IMR-90 (cell line): ENCODE results near the gene TRIM24. TPM values are rescaled to one million over a fixed set of nuclear protein-coding genes. Genes with fewer than 3 reads are reported as not detected.

Source experiments
- ATAC-seq: fragments of 200-7000 bp; cut with Tn5 transposase; 2 replicates; pipeline ENCODE4 v1.9.1; 2020; ENCODE audit warnings: low read depth, mild to moderate bottlenecking, moderate library complexity
- BruUV-seq: library from RNA; stranded (reverse); fragments of 400-500 nt; replicated peaks from 2 replicates; lab custom pipeline; 2021; lab: Mats Ljungman, UMichigan
- CTCF ChIA-PET: fragments of 300-600 bp; formaldehyde crosslinking; extraction: SDS; loops from one replicate; lab custom pipeline; 2021; ENCODE audit warnings: antibody characterized with exemption; lab: Yijun Ruan, JAX
- POLR2A ChIA-PET: fragments of 300-600 bp; sonication (Branson Sonifier 250); formaldehyde crosslinking; loops from one replicate; lab custom pipeline; 2022; ENCODE audit warnings: antibody characterized with exemption; ENCODE audit not compliant: unreplicated experiment; lab: Charles Lee
- DNase-seq: peaks from one replicate; pipeline ENCODE4 v3.0.0; 2013
- H2AFZ ChIP-seq: replicated peaks from 2 replicates; pipeline ENCODE3; 2013; ENCODE audit warnings: low read length, mild to moderate bottlenecking; ENCODE audit not compliant: poor library complexity
- H2AK5ac ChIP-seq: 2 replicates; pipeline ENCODE4 v1.6.1; 2013; ENCODE audit warnings: low read depth, low read length, inconsistent platforms
- H2AK9ac ChIP-seq: replicated peaks from 2 replicates; pipeline ENCODE3; 2013; ENCODE audit warnings: mild to moderate bottlenecking, low read depth, low read length, moderate library complexity; ENCODE audit not compliant: poor library complexity
- H2BK120ac ChIP-seq: 2 replicates; pipeline ENCODE4 v1.6.1; 2013; ENCODE audit warnings: low read depth, low read length, inconsistent platforms
- H2BK15ac ChIP-seq: 3 replicates; pipeline ENCODE4 v1.6.1; 2013; ENCODE audit warnings: low read depth, low read length, inconsistent platforms
- H2BK20ac ChIP-seq: 2 replicates; pipeline ENCODE4 v1.6.1; 2013; ENCODE audit warnings: low read depth, mild to moderate bottlenecking, inconsistent platforms, low read length, moderate library complexity
- H2BK5ac ChIP-seq: 2 replicates; pipeline ENCODE4 v1.6.1; 2013; ENCODE audit warnings: mild to moderate bottlenecking, low read depth, low read length, inconsistent platforms; ENCODE audit not compliant: poor library complexity, severe bottlenecking
- H3K14ac ChIP-seq: replicated peaks from 2 replicates; pipeline ENCODE4 v1.6.1; 2013; ENCODE audit warnings: low read depth, low read length, inconsistent platforms
- H3K18ac ChIP-seq: 2 replicates; pipeline ENCODE4 v1.6.1; 2013; ENCODE audit warnings: low read depth, low read length, control low read depth
- H3K23ac ChIP-seq: 2 replicates; pipeline ENCODE4 v1.6.1; 2013; ENCODE audit warnings: low read depth, low read length, inconsistent platforms
- H3K27ac ChIP-seq: 2 replicates; pipeline ENCODE4 v1.5.1; 2013; ENCODE audit warnings: mild to moderate bottlenecking, control low read depth, low read length; ENCODE audit not compliant: insufficient read depth
- H3K27me3 ChIP-seq: 2 replicates; pipeline ENCODE4 v1.6.1; 2013; ENCODE audit warnings: low read length; ENCODE audit not compliant: control insufficient read depth, insufficient read depth
- H3K36me3 ChIP-seq: 2 replicates; pipeline ENCODE4 v1.6.1; 2013; ENCODE audit warnings: low read length, mixed read lengths; ENCODE audit not compliant: control insufficient read depth, insufficient read depth
- H3K4ac ChIP-seq: 2 replicates; pipeline ENCODE4 v1.6.1; 2013; ENCODE audit warnings: low read depth, low read length, inconsistent platforms
- H3K4me1 ChIP-seq: 2 replicates; pipeline ENCODE4 v1.6.1; 2013; ENCODE audit warnings: low read length, mixed read lengths; ENCODE audit not compliant: control insufficient read depth, insufficient read depth
- H3K4me2 ChIP-seq: 2 replicates; pipeline ENCODE4 v1.6.1; 2013; ENCODE audit warnings: low read depth, mild to moderate bottlenecking, control low read depth, low read length, moderate library complexity
- H3K4me3 ChIP-seq: 2 replicates; pipeline ENCODE4 v1.5.1; 2013; ENCODE audit warnings: low read depth, mild to moderate bottlenecking, control low read depth, low read length, moderate library complexity; ENCODE audit not compliant: insufficient read depth
- H3K56ac ChIP-seq: 2 replicates; pipeline ENCODE4 v1.6.1; 2013; ENCODE audit warnings: low read length, inconsistent platforms; ENCODE audit not compliant: insufficient read depth; ENCODE audit errors: extremely low read depth
- H3K79me1 ChIP-seq, 2 experiments: 2 replicates each; pipeline ENCODE4 v1.6.1; 2013; ENCODE audit warnings: low read length in 2 of 2, inconsistent platforms in 1 of 2, low read depth in 1 of 2
- H3K9ac ChIP-seq: 2 replicates; pipeline ENCODE4 v1.6.1; 2013; ENCODE audit warnings: low read depth, low read length, control low read depth
- H3K9me1 ChIP-seq: 2 replicates; pipeline ENCODE4 v1.6.1; 2013; ENCODE audit warnings: low read length, inconsistent platforms; ENCODE audit not compliant: insufficient read depth
- H3K9me3 ChIP-seq: 2 replicates; pipeline ENCODE4 v1.6.1; 2013; ENCODE audit warnings: low read length; ENCODE audit not compliant: control insufficient read depth, insufficient read depth
- H4K20me1 ChIP-seq: 2 replicates; pipeline ENCODE4 v1.6.1; 2013; ENCODE audit warnings: low read length, inconsistent platforms; ENCODE audit not compliant: insufficient read depth
- H4K5ac ChIP-seq: 2 replicates; pipeline ENCODE4 v1.6.1; 2013; ENCODE audit warnings: mild to moderate bottlenecking, low read depth, low read length, control low read depth
- H4K8ac ChIP-seq, 2 experiments: 2 replicates each; pipeline ENCODE4 v1.6.1; 2013; ENCODE audit warnings: low read depth in 2 of 2, low read length in 2 of 2, control low read depth in 1 of 2, inconsistent platforms in 1 of 2
- H4K91ac ChIP-seq: 2 replicates; pipeline ENCODE4 v1.6.1; 2013; ENCODE audit warnings: low read depth, low read length, inconsistent platforms; ENCODE audit not compliant: insufficient read depth
- CHD1 ChIP-seq: IDR thresholded peaks from 2 replicates; pipeline ENCODE4 v1.6.1; 2012; ENCODE audit warnings: low read depth, low read length, improper control_type of control experiment
- CTCF ChIP-seq: conservative IDR thresholded peaks from 2 replicates; pipeline ENCODE4 v1.5.1; 2012; ENCODE audit warnings: mild to moderate bottlenecking, low read depth, low read length, improper control_type of control experiment
- FOS ChIP-seq: fragments of 150-350 bp; IDR thresholded peaks from 2 replicates; pipeline ENCODE4 v1.6.1; 2016; ENCODE audit warnings: low read depth, low read length
- MXI1 ChIP-seq: IDR thresholded peaks from 2 replicates; pipeline ENCODE4 v1.6.1; 2012; ENCODE audit warnings: low read depth, mild to moderate bottlenecking, low read length, moderate library complexity, borderline replicate concordance
- NFE2L2 ChIP-seq: fragments of 150-350 bp; IDR thresholded peaks from 2 replicates; pipeline ENCODE4 v1.6.1; 2016; ENCODE audit warnings: low read depth, mild to moderate bottlenecking, low read length
- RAD21 ChIP-seq: IDR thresholded peaks from 2 replicates; pipeline ENCODE4 v1.6.1; 2012; ENCODE audit warnings: low read length, improper control_type of control experiment
- RCOR1 ChIP-seq: IDR thresholded peaks from 2 replicates; pipeline ENCODE4 v1.6.1; 2012; ENCODE audit warnings: mild to moderate bottlenecking, low read length, improper control_type of control experiment; ENCODE audit not compliant: insufficient replicate concordance
- RFX5 ChIP-seq: IDR thresholded peaks from 2 replicates; pipeline ENCODE4 v1.8.0; 2012; ENCODE audit warnings: low read depth, mild to moderate bottlenecking, low read length, moderate library complexity
- SMC3 ChIP-seq: fragments of 150-350 bp; IDR thresholded peaks from 2 replicates; pipeline ENCODE4 v1.6.1; 2016; ENCODE audit warnings: low read depth, mild to moderate bottlenecking, antibody characterized with exemption, low read length, moderate library complexity
- USF2 ChIP-seq: fragments of 150-350 bp; IDR thresholded peaks from 2 replicates; pipeline ENCODE4 v1.6.1; 2017; ENCODE audit warnings: mild to moderate bottlenecking, antibody characterized with exemption, low read length, low read depth
- WGBS, 2 experiments: methylation state at CpG; one replicate each; pipeline versions ENCODE4 v1.1.5 to v1.1.7; 2013; ENCODE audit warnings: missing lambda C conversion rate in 2 of 2; ENCODE audit not compliant: insufficient read length in 1 of 2; ENCODE audit errors: extremely low coverage in 2 of 2; 5-methylcytosine and 5-hydroxymethylcytosine counted together
- dilution Hi-C: fragments of 300-500 bp; cut with HindIII; formaldehyde crosslinking; loops from one replicate; pipeline ENCODE4 v1.14.3; 2018; ENCODE audit warnings: low sequenced_read_pairs; ENCODE audit not compliant: unreplicated experiment
- in situ Hi-C: fragments of 300-500 bp; cut with MboI; formaldehyde crosslinking; loops from 3 replicates; pipeline ENCODE4 v1.14.3; 2019; ENCODE audit warnings: low sequenced_read_pairs, inconsistent platforms, mixed read lengths
- intact Hi-C: fragments of 100-400 bp; cut with micrococcal nuclease; formaldehyde crosslinking; loops from 2 replicates; pipeline ENCODE4 v1.10.0; 2022
- polyA plus RNA-seq, 3 experiments: library from polyadenylated mRNA; depleted of rRNA; stranded (reverse); fragments of >200 nt; gene quantifications; 2 replicates each; pipeline ENCODE4 v1.2.3, GENCODE V29; 2012; ENCODE audit warnings: low replicate concordance in 1 of 3
- total RNA-seq: library from RNA; depleted of rRNA; stranded (reverse); fragments of >200 nt; gene quantifications from 2 replicates; pipeline ENCODE4 v1.2.3, GENCODE V29; 2012

Gene TRIM24
- total and polyA plus RNA-seq, 2 of the 4 experiments (the other 2 are of a cell fraction), result 4.1 to 5.7 TPM

- CTCF ChIA-PET, result no interaction called here
- in situ Hi-C loops, result no loop called here
- TF ChIP-seq RFX5, result no peak
- TF ChIP-seq CHD1, result no peak
- no peak for TF ChIP-seq USF2
- TF ChIP-seq SMC3, result no peak
- TF ChIP-seq NFE2L2, result no peak
- TF ChIP-seq CTCF, result no peak
- no peak for TF ChIP-seq RAD21
- no peak for TF ChIP-seq MXI1
- no peak for TF ChIP-seq RCOR1
- TF ChIP-seq FOS, result no peak
Measured at GRCh38 chr7:138514044-138514443, 54.0 kb downstream of the TRIM24 start.

More at GRCh38 chr7:138514044-138514443, 54.0 kb downstream of the TRIM24 start:
- Histone ChIP-seq H2BK20ac (no peak overlapping the region), H4K20me1 (no peaks in the 10 kb centered on the region; the same call in 1 of the 2 replicates), H3K79me1 (peaks cover 8% of the 10 kb centered on the region in 2 experiments; a peak in 2 of 4 replicates), H3K27ac (no peak overlapping the region), H3K4ac (no peak overlapping the region), H4K8ac (no peak overlapping the region), H3K4me1 (no peaks in the 10 kb centered on the region), H3K27me3 (no peaks in the 10 kb centered on the region), H2AK9ac (no peak overlapping the region), H3K4me3 (no peak overlapping the region), H3K36me3 (peaks cover 8% of the 10 kb centered on the region), H2AK5ac (no peak overlapping the region), H3K9me3 (no peaks in the 10 kb centered on the region), H2BK120ac (no peak overlapping the region), H3K4me2 (no peak overlapping the region), H2BK15ac (no peak overlapping the region), H2BK5ac (no peak overlapping the region), H3K18ac (no peak overlapping the region), H3K9me1 (no peaks in the 10 kb centered on the region), H3K14ac (no peak overlapping the region), H4K5ac (no peak overlapping the region), H2AFZ (no peak overlapping the region), H3K56ac (no peak overlapping the region), H3K23ac (no peak overlapping the region), H4K91ac (no peak overlapping the region), H3K9ac (no peak overlapping the region)
- DNase-seq (no peak), ATAC-seq (no peak)
- BruUV-seq, result no TSS peak
- intact Hi-C loops (no loop called here), dilution Hi-C loops (no loop called here)
- POLR2A ChIA-PET, result no interaction called here
- WGBS, 2 experiments, result no CpG with 5 or more reads among the region's 1 CpG
